Activated naive CD8-positive, alpha-beta T cell treated with anti-CD3 and anti-CD28 coated beads, Interleukin-2, amount 50 U/mL, for 24 hours (primary cell): ENCODE data around the gene CAPN1.
"Not testable (repeated sequence)": the region's sequence is repeated elsewhere in the genome, so short reads cannot be mapped to it uniquely, and the experiment has no call there.

Experiments used
- ATAC-seq: fragments of 150-1000 bp; cut with Tn5 transposase; one replicate; pipeline ENCODE4 v1.10.0; 2021
- DNase-seq: peaks from one replicate; pipeline ENCODE4 v3.0.0; 2021
- H3K27ac Mint-ChIP-seq: one replicate; pipeline ENCODE4 v1.8.0; 2021; ENCODE audit warnings: mild to moderate bottlenecking, mixed read lengths
- H3K27me3 Mint-ChIP-seq: one replicate; pipeline ENCODE4 v1.8.0; 2021; ENCODE audit warnings: mixed read lengths
- H3K36me3 Mint-ChIP-seq: one replicate; pipeline ENCODE4 v1.8.0; 2021; ENCODE audit warnings: low read depth, mixed read lengths
- H3K4me1 Mint-ChIP-seq: one replicate; pipeline ENCODE4 v1.8.0; 2021; ENCODE audit warnings: mixed read lengths
- H3K4me3 Mint-ChIP-seq: one replicate; pipeline ENCODE4 v1.8.0; 2021; ENCODE audit warnings: mild to moderate bottlenecking, moderate library complexity, mixed read lengths
- H3K9me3 Mint-ChIP-seq: one replicate; pipeline ENCODE4 v1.8.0; 2021; ENCODE audit warnings: mixed read lengths

The CAPN1 gene

GRCh38 chr11:65236194-65237059, 54.7 kb downstream of the CAPN1 start:
- H3K27ac Mint-ChIP-seq: no peak overlapping the region
- H3K4me1 Mint-ChIP-seq: no peaks in the 10 kb centered on the region
- DNase-seq (no peak), ATAC-seq (no peak)
- H3K9me3 Mint-ChIP-seq: no peaks in the 10 kb centered on the region
- H3K36me3 Mint-ChIP-seq: no peaks in the 10 kb centered on the region
- H3K4me3 Mint-ChIP-seq: no peak overlapping the region
- no peaks in the 10 kb centered on the region for H3K27me3 Mint-ChIP-seq

GRCh38 chr11:65238302-65238701, 56.6 kb downstream of the CAPN1 start:
- H3K4me3 Mint-ChIP-seq, ATAC-seq, H3K4me1 Mint-ChIP-seq, H3K27me3 Mint-ChIP-seq, H3K27ac Mint-ChIP-seq, DNase-seq, H3K36me3 Mint-ChIP-seq: not testable (repeated sequence)
- H3K9me3 Mint-ChIP-seq: peaks cover 10% of the 10 kb centered on the region

GRCh38 chr11:65241134-65241533, 59.4 kb downstream of the CAPN1 start:
- Mint-ChIP-seq H3K27me3 (no peaks in the 10 kb centered on the region), H3K9me3 (peaks cover 10% of the 10 kb centered on the region), H3K4me1 (no peaks in the 10 kb centered on the region), H3K27ac (no peak overlapping the region), H3K4me3 (no peak overlapping the region), H3K36me3 (no peaks in the 10 kb centered on the region)
- DNase-seq: no peak
- ATAC-seq: no peak

- no peaks in the 10 kb centered on the region for H3K36me3 Mint-ChIP-seq
- peaks cover 10% of the 10 kb centered on the region for H3K9me3 Mint-ChIP-seq
- no peak for DNase-seq
- no peaks in the 10 kb centered on the region for H3K27me3 Mint-ChIP-seq
- H3K27ac Mint-ChIP-seq: no peak overlapping the region
- H3K4me3 Mint-ChIP-seq: no peak overlapping the region
- H3K4me1 Mint-ChIP-seq: no peaks in the 10 kb centered on the region
- no peak for ATAC-seq
Observed at GRCh38 chr11:65241692-65242091, 60.0 kb downstream of the CAPN1 start.

- Mint-ChIP-seq H3K4me1 (no peaks in the 10 kb centered on the region), H3K4me3 (no peak overlapping the region), H3K36me3 (no peaks in the 10 kb centered on the region), H3K27ac (no peak overlapping the region), H3K27me3 (no peaks in the 10 kb centered on the region), H3K9me3 (peaks cover 10% of the 10 kb centered on the region)
- ATAC-seq (no peak), DNase-seq (no peak)
Observed at GRCh38 chr11:65242389-65242788, 60.7 kb downstream of the CAPN1 start.

- H3K27ac Mint-ChIP-seq: no peak overlapping the region
- H3K27me3 Mint-ChIP-seq: no peaks in the 10 kb centered on the region
- no peaks in the 10 kb centered on the region for H3K36me3 Mint-ChIP-seq
- DNase-seq: no peak
- ATAC-seq: no peak
- no peak overlapping the region for H3K4me3 Mint-ChIP-seq
- no peaks in the 10 kb centered on the region for H3K4me1 Mint-ChIP-seq
- peaks cover 10% of the 10 kb centered on the region for H3K9me3 Mint-ChIP-seq
Observed at GRCh38 chr11:65243797-65244196, 62.1 kb downstream of the CAPN1 start.

GRCh38 chr11:65245046-65245445, 63.3 kb downstream of the CAPN1 start:
- H3K4me1 Mint-ChIP-seq, H3K27me3 Mint-ChIP-seq, ATAC-seq, H3K27ac Mint-ChIP-seq, H3K4me3 Mint-ChIP-seq, H3K36me3 Mint-ChIP-seq, DNase-seq: not testable (repeated sequence)
- peaks cover 10% of the 10 kb centered on the region for H3K9me3 Mint-ChIP-seq

GRCh38 chr11:65246506-65246905, 64.8 kb downstream of the CAPN1 start:
- H3K27me3 Mint-ChIP-seq: no peaks in the 10 kb centered on the region
- ATAC-seq: no peak
- H3K4me3 Mint-ChIP-seq: no peak overlapping the region
- no peaks in the 10 kb centered on the region for H3K4me1 Mint-ChIP-seq
- H3K27ac Mint-ChIP-seq: no peak overlapping the region
- no peak for DNase-seq
- H3K36me3 Mint-ChIP-seq: no peaks in the 10 kb centered on the region
- peaks cover 10% of the 10 kb centered on the region for H3K9me3 Mint-ChIP-seq

GRCh38 chr11:65248184-65248710, 66.5 kb downstream of the CAPN1 start:
- DNase-seq, H3K4me1 Mint-ChIP-seq, H3K36me3 Mint-ChIP-seq, ATAC-seq, H3K27me3 Mint-ChIP-seq, H3K9me3 Mint-ChIP-seq, H3K27ac Mint-ChIP-seq, H3K4me3 Mint-ChIP-seq: not testable (repeated sequence)

- no peaks in the 10 kb centered on the region for H3K9me3 Mint-ChIP-seq
- H3K36me3 Mint-ChIP-seq: no peaks in the 10 kb centered on the region
- H3K27me3 Mint-ChIP-seq: peaks cover 2% of the 10 kb centered on the region
- DNase-seq (no peak), ATAC-seq (no peak)
- H3K27ac Mint-ChIP-seq: no peak overlapping the region
- no peak overlapping the region for H3K4me3 Mint-ChIP-seq
- no peaks in the 10 kb centered on the region for H3K4me1 Mint-ChIP-seq
Observed at GRCh38 chr11:65251476-65251875, 69.7 kb downstream of the CAPN1 start.

- no peak overlapping the region for H3K4me3 Mint-ChIP-seq
- no peaks in the 10 kb centered on the region for H3K36me3 Mint-ChIP-seq
- H3K27ac Mint-ChIP-seq: no peak overlapping the region
- ATAC-seq (no peak), DNase-seq (no peak)
- no peaks in the 10 kb centered on the region for H3K9me3 Mint-ChIP-seq
- peaks cover 4% of the 10 kb centered on the region for H3K4me1 Mint-ChIP-seq
- H3K27me3 Mint-ChIP-seq: peaks cover 2% of the 10 kb centered on the region
Observed at GRCh38 chr11:65254724-65255123, 73.0 kb downstream of the CAPN1 start.

GRCh38 chr11:65258988-65259387, 77.3 kb downstream of the CAPN1 start:
- H3K27ac Mint-ChIP-seq: no peak overlapping the region
- no peak for DNase-seq
- H3K4me3 Mint-ChIP-seq: no peak overlapping the region
- peaks cover 14% of the 10 kb centered on the region for H3K36me3 Mint-ChIP-seq
- H3K9me3 Mint-ChIP-seq: no peaks in the 10 kb centered on the region
- peaks cover 33% of the 10 kb centered on the region for H3K4me1 Mint-ChIP-seq
- peaks cover 3% of the 10 kb centered on the region for H3K27me3 Mint-ChIP-seq
- ATAC-seq: no peak

- no peaks in the 10 kb centered on the region for H3K9me3 Mint-ChIP-seq
- peak overlapping the region; percentile 93 for H3K4me3 Mint-ChIP-seq
- no peak overlapping the region for H3K27ac Mint-ChIP-seq
- H3K27me3 Mint-ChIP-seq: peaks cover 3% of the 10 kb centered on the region
- peaks cover 24% of the 10 kb centered on the region for H3K36me3 Mint-ChIP-seq
- peaks cover 43% of the 10 kb centered on the region for H3K4me1 Mint-ChIP-seq
- no peak for ATAC-seq
- no peak for DNase-seq
Observed at GRCh38 chr11:65260302-65260701, 78.6 kb downstream of the CAPN1 start.

- H3K4me3 Mint-ChIP-seq: peak overlapping the region; percentile 93
- no peaks in the 10 kb centered on the region for H3K9me3 Mint-ChIP-seq
- H3K36me3 Mint-ChIP-seq: peaks cover 26% of the 10 kb centered on the region
- peaks cover 3% of the 10 kb centered on the region for H3K27me3 Mint-ChIP-seq
- DNase-seq: no peak
- peak overlapping the region; percentile 96 for H3K27ac Mint-ChIP-seq
- H3K4me1 Mint-ChIP-seq: peaks cover 48% of the 10 kb centered on the region
- no peak for ATAC-seq
Observed at GRCh38 chr11:65260756-65261590, 79.2 kb downstream of the CAPN1 start.
